ENCODE data around the gene BRS3. TPM values are rescaled to one million over a fixed set of nuclear protein-coding genes. Genes with fewer than 3 reads are reported as not detected.

BRS3 gene
- total and polyA plus RNA-seq, 4 donors: not detected

- Histone ChIP-seq H3K4me1 (ENCODE audit: control insufficient read depth in 1 of 2, insufficient read depth in 2 of 2, low read length in 2 of 2) (no peaks in the 10 kb centered on the region), H3K27me3 (ENCODE audit: control insufficient read depth in 1 of 2, insufficient read depth in 2 of 2, low read length in 1 of 2) (no peaks in the 10 kb centered on the region), H3K27ac (ENCODE audit: low read depth in 1 of 2, low read length in 2 of 2) (no peak overlapping the region), H3K4me3 (ENCODE audit: low read length in 2 of 2) (no peak overlapping the region), H3K9me3 (ENCODE audit: control insufficient read depth, low read length) (no peaks in the 10 kb centered on the region), H3K36me3 (ENCODE audit: control insufficient read depth in 1 of 2, insufficient read depth in 2 of 2, low read length in 1 of 2) (no peaks in the 10 kb centered on the region)
- WGBS, 2 donors: 28 to 46% methylated on average over 2 of the region's 2 CpGs
- DNase-seq (no peak), ATAC-seq (ENCODE audit: low FRiP score) (no peak)
- intact Hi-C loops (cut with DNase I): no loop called here
These were observed 51.1 kb downstream of the BRS3 start for GRCh38 chrX:136538811-136539210.

GRCh38 chrX:136540226-136540625 lies 52.5 kb downstream of the BRS3 start:
- WGBS, 2 donors: 75 to 80% methylated on average over 5 of the region's 5 CpGs
- no peak overlapping the region for H3K27ac ChIP-seq (ENCODE audit: low read depth in 1 of 2, low read length in 2 of 2)
- no peaks in the 10 kb centered on the region for H3K4me1 ChIP-seq (ENCODE audit: control insufficient read depth in 1 of 2, insufficient read depth in 2 of 2, low read length in 2 of 2)
- no peaks in the 10 kb centered on the region for H3K27me3 ChIP-seq (ENCODE audit: control insufficient read depth in 1 of 2, insufficient read depth in 2 of 2, low read length in 1 of 2)
- no peaks in the 10 kb centered on the region for H3K9me3 ChIP-seq (ENCODE audit: control insufficient read depth, low read length)
- intact Hi-C loops (cut with DNase I): no loop called here
- DNase-seq: no peak
- no peak overlapping the region for H3K4me3 ChIP-seq (ENCODE audit: low read length in 2 of 2)
- H3K36me3 ChIP-seq (ENCODE audit: control insufficient read depth in 1 of 2, insufficient read depth in 2 of 2, low read length in 1 of 2): no peaks in the 10 kb centered on the region
- no peak for ATAC-seq (ENCODE audit: low FRiP score)

- intact Hi-C loops (cut with DNase I): no loop called here
- H3K36me3 ChIP-seq (ENCODE audit: control insufficient read depth in 1 of 2, insufficient read depth in 2 of 2, low read length in 1 of 2): no peaks in the 10 kb centered on the region
- H3K27me3 ChIP-seq (ENCODE audit: control insufficient read depth in 1 of 2, insufficient read depth in 2 of 2, low read length in 1 of 2): no peaks in the 10 kb centered on the region
- WGBS, 2 donors: 64 to 72% methylated on average over 3 of the region's 3 CpGs
- H3K4me1 ChIP-seq (ENCODE audit: control insufficient read depth in 1 of 2, insufficient read depth in 2 of 2, low read length in 2 of 2): no peaks in the 10 kb centered on the region
- no peak overlapping the region for H3K4me3 ChIP-seq (ENCODE audit: low read length in 2 of 2)
- H3K9me3 ChIP-seq (ENCODE audit: control insufficient read depth, low read length): no peaks in the 10 kb centered on the region
- no peak overlapping the region for H3K27ac ChIP-seq (ENCODE audit: low read depth in 1 of 2, low read length in 2 of 2)
- ATAC-seq (ENCODE audit: low FRiP score) (no peak), DNase-seq (no peak)
These were observed 53.5 kb downstream of the BRS3 start for GRCh38 chrX:136541294-136541693.

GRCh38 chrX:136542281-136542680 lies 54.5 kb downstream of the BRS3 start:
- no peak for DNase-seq
- 56 to 76% methylated on average over 7 of the region's 7 CpGs for WGBS, 2 donors
- no peaks in the 10 kb centered on the region for H3K4me1 ChIP-seq (ENCODE audit: control insufficient read depth in 1 of 2, insufficient read depth in 2 of 2, low read length in 2 of 2)

More at GRCh38 chrX:136542281-136542680, 54.5 kb downstream of the BRS3 start:
- H3K9me3 ChIP-seq (ENCODE audit: control insufficient read depth, low read length): no peaks in the 10 kb centered on the region
- no peak overlapping the region for H3K27ac ChIP-seq (ENCODE audit: low read depth in 1 of 2, low read length in 2 of 2)
- ATAC-seq (ENCODE audit: low FRiP score): no peak
- intact Hi-C loops (cut with DNase I): no loop called here
- no peak overlapping the region for H3K4me3 ChIP-seq (ENCODE audit: low read length in 2 of 2)
- no peaks in the 10 kb centered on the region for H3K27me3 ChIP-seq (ENCODE audit: control insufficient read depth in 1 of 2, insufficient read depth in 2 of 2, low read length in 1 of 2)
- no peaks in the 10 kb centered on the region for H3K36me3 ChIP-seq (ENCODE audit: control insufficient read depth in 1 of 2, insufficient read depth in 2 of 2, low read length in 1 of 2)

Other genes starting within 250 kb of the BRS3 start
- 10 to 100 TPM; 28.5 to 30.9 TPM for gene MAP7D3, start 236.5 kb upstream of the BRS3 start, total RNA-seq
- 10 to 100 TPM in 1 of 2 donors, 1 to 10 TPM in 1; 9.8 to 24.8 TPM for gene MAP7D3, start 236.5 kb upstream of the BRS3 start, polyA plus RNA-seq
- 1 to 10 TPM in 1 of 2 donors, under 1 TPM in 1; 0.32 to 1.5 TPM for gene ADGRG4, start 187.0 kb upstream of the BRS3 start, total RNA-seq
- not detected for gene ADGRG4, start 187.0 kb upstream of the BRS3 start, polyA plus RNA-seq
- 10 to 100 TPM; 28.0 to 28.1 TPM for gene HTATSF1, start 9.6 kb downstream of the BRS3 start, total RNA-seq
- gene HTATSF1, start 9.6 kb downstream of the BRS3 start, polyA plus RNA-seq: 10 to 100 TPM; 32.3 to 65.4 TPM
- gene VGLL1, start 44.3 kb downstream of the BRS3 start, total RNA-seq: not detected
- not detected for gene VGLL1, start 44.3 kb downstream of the BRS3 start, polyA plus RNA-seq
- gene CD40LG, start 160.2 kb downstream of the BRS3 start, total RNA-seq: under 1 TPM; 0.26 to 0.81 TPM
- gene CD40LG, start 160.2 kb downstream of the BRS3 start, polyA plus RNA-seq: not detected